HEK293 (cell line): ENCODE measurements around the gene PKLR.

Source experiments
- IKZF3 ChIP-seq: fragments of 450-650 bp; IDR thresholded peaks from 2 replicates; pipeline ENCODE4 v1.5.0; 2018; ENCODE audit warnings: missing biosample characterization, mild to moderate bottlenecking, missing genetic modification characterization, moderate library complexity
- MEIS1 ChIP-seq: sonication (generic); formaldehyde crosslinking; IDR thresholded peaks from 2 replicates; pipeline ENCODE4 v1.8.1; 2022; ENCODE audit warnings: missing genetic modification reagents, mild to moderate bottlenecking, borderline replicate concordance
- ZBTB7A ChIP-seq: fragments of 450-650 bp; formaldehyde crosslinking; IDR thresholded peaks from 2 replicates; pipeline ENCODE4 v1.5.1; 2016; ENCODE audit warnings: low read depth, missing biosample characterization, missing genetic modification characterization
- ZFP3 ChIP-seq: fragments of 450-650 bp; formaldehyde crosslinking; IDR thresholded peaks from 2 replicates; pipeline ENCODE4 v1.5.1; 2016; ENCODE audit warnings: low read depth, missing biosample characterization, missing genetic modification characterization
- TF ChIP-seq, protein P1 (sequence below): fragments of 450-650 bp; formaldehyde crosslinking; IDR thresholded peaks from 2 replicates; pipeline ENCODE4 v1.5.1; 2016; ENCODE audit warnings: missing biosample characterization, missing genetic modification characterization
- TF ChIP-seq, protein P2 (sequence below): fragments of 450-650 bp; formaldehyde crosslinking; IDR thresholded peaks from 2 replicates; pipeline ENCODE4 v1.5.1; 2016; ENCODE audit warnings: missing biosample characterization, missing genetic modification characterization
- TF ChIP-seq, protein P3 (sequence below): fragments of 450-650 bp; formaldehyde crosslinking; IDR thresholded peaks from 2 replicates; pipeline ENCODE4 v1.5.1; 2016; ENCODE audit warnings: missing biosample characterization, missing genetic modification characterization

DNA sequence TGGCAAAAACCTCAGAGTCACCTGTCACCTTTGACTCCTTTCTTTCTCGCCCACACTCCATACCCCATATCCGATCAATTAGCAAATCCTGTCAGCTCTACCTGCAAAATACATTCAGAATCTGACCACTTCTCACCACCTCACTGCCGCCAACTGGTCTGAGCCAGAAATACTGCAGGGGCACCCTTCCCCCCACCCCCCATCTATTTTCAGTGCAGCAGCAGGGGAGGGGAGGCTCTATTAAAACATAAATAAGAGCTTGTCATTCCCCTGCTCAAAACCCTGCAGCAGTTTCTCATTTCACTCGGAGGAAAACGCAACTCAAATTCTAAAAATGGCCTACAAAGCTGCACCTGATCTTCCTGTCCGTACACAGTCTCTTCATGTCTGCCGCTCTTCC lies 3.9 kb downstream of the PKLR start:
- TF ChIP-seq, protein P1, sequence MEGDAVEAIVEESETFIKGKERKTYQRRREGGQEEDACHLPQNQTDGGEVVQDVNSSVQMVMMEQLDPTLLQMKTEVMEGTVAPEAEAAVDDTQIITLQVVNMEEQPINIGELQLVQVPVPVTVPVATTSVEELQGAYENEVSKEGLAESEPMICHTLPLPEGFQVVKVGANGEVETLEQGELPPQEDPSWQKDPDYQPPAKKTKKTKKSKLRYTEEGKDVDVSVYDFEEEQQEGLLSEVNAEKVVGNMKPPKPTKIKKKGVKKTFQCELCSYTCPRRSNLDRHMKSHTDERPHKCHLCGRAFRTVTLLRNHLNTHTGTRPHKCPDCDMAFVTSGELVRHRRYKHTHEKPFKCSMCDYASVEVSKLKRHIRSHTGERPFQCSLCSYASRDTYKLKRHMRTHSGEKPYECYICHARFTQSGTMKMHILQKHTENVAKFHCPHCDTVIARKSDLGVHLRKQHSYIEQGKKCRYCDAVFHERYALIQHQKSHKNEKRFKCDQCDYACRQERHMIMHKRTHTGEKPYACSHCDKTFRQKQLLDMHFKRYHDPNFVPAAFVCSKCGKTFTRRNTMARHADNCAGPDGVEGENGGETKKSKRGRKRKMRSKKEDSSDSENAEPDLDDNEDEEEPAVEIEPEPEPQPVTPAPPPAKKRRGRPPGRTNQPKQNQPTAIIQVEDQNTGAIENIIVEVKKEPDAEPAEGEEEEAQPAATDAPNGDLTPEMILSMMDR (tag by site-specific recombination): no peak
- TF ChIP-seq, protein P2, sequence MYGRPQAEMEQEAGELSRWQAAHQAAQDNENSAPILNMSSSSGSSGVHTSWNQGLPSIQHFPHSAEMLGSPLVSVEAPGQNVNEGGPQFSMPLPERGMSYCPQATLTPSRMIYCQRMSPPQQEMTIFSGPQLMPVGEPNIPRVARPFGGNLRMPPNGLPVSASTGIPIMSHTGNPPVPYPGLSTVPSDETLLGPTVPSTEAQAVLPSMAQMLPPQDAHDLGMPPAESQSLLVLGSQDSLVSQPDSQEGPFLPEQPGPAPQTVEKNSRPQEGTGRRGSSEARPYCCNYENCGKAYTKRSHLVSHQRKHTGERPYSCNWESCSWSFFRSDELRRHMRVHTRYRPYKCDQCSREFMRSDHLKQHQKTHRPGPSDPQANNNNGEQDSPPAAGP: no peak
- TF ChIP-seq IKZF3 (tag by site-specific recombination) (no peak), MEIS1 (no peak), ZFP3 (no peak), ZBTB7A (tag by site-specific recombination) (no peak)
- TF ChIP-seq, protein P3, sequence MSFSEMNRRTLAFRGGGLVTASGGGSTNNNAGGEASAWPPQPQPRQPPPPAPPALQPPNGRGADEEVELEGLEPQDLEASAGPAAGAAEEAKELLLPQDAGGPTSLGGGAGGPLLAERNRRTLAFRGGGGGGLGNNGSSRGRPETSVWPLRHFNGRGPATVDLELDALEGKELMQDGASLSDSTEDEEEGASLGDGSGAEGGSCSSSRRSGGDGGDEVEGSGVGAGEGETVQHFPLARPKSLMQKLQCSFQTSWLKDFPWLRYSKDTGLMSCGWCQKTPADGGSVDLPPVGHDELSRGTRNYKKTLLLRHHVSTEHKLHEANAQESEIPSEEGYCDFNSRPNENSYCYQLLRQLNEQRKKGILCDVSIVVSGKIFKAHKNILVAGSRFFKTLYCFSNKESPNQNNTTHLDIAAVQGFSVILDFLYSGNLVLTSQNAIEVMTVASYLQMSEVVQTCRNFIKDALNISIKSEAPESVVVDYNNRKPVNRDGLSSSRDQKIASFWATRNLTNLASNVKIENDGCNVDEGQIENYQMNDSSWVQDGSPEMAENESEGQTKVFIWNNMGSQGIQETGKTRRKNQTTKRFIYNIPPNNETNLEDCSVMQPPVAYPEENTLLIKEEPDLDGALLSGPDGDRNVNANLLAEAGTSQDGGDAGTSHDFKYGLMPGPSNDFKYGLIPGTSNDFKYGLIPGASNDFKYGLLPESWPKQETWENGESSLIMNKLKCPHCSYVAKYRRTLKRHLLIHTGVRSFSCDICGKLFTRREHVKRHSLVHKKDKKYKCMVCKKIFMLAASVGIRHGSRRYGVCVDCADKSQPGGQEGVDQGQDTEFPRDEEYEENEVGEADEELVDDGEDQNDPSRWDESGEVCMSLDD (tag by site-specific recombination): no peak
